HEK293T (cell line): ENCODE data around the gene HSD11B1.

Experiments used
- NFRKB ChIP-seq: fragments of 450-650 bp; IDR thresholded peaks from 2 replicates; pipeline ENCODE4 v1.6.1; 2016; ENCODE audit warnings: mild to moderate bottlenecking, moderate library complexity
- SUZ12 ChIP-seq: fragments of 450-650 bp; IDR thresholded peaks from 2 replicates; pipeline ENCODE4 v1.6.1; 2016; ENCODE audit warnings: mild to moderate bottlenecking
- ZNF384 ChIP-seq: fragments of 450-650 bp; IDR thresholded peaks from 2 replicates; pipeline ENCODE4 v1.6.1; 2016

GRCh38 chr1:209673631-209674417 lies 30.8 kb upstream of the HSD11B1 start:
- no peak for TF ChIP-seq ZNF384
- no peak for TF ChIP-seq SUZ12
- TF ChIP-seq NFRKB: no peak
